GM12892 (cell line): ENCODE measurements around the gene SLC10A6.

Experiments used
- POLR2A ChIP-seq: IDR thresholded peaks from 2 replicates; pipeline ENCODE4 v1.6.1; 2011; ENCODE audit warnings: low read depth, low read length, control low read depth
- POLR2AphosphoS5 ChIP-seq: IDR thresholded peaks from 2 replicates; pipeline ENCODE4 v1.6.1; 2011; ENCODE audit warnings: low read depth, low read length, control low read depth

DNA sequence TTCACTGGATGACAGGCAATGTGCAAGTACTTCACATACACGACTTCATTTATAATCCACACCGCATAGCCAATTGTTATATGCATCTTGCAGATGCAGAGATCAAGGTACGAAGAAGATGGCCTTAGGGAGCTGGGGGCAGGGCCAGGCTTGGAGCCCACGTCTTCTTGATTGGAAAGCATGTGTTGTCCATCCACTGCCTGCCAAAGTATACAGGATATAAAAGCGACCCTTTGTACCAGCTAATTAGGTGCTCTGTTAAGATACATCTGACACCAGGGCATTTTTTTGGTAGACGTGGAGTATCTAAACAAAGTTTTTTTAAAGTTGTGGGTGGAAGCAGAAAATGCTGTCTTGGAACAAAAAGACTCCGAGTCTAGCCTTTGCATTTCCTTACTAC, 41.6 kb upstream of the SLC10A6 start:
- TF ChIP-seq POLR2A = no peak
- no peak for TF ChIP-seq POLR2AphosphoS5
